ENCODE data around the gene MEIS1. TPM values are rescaled to one million over a fixed set of nuclear protein-coding genes. Genes with fewer than 3 reads are reported as not detected.

The MEIS1 gene
- total and polyA plus RNA-seq, 2 donors from 2014 or later: 7.3 to 36.7 TPM

- Histone ChIP-seq H3K4me3 (ENCODE audit: low read length in 3 of 3) (no peak overlapping the region), H3K4me1 (ENCODE audit: control insufficient read depth in 2 of 3, insufficient read depth in 2 of 3, low read depth in 1 of 3, low read length in 3 of 3) (peaks cover 0 to 4% (median 2%) of the 10 kb centered on the region in 3 donors), H3K27me3 (ENCODE audit: control insufficient read depth, insufficient read depth, low read length) (no peaks in the 10 kb centered on the region), H3K9ac (ENCODE audit: low read length in 3 of 3) (no peak overlapping the region), H3K36me3 (ENCODE audit: control insufficient read depth in 2 of 3, insufficient read depth in 3 of 3, low read length in 3 of 3) (peaks cover 0 to 6% (median 2%) of the 10 kb centered on the region in 3 donors), H3K9me3 (ENCODE audit: control insufficient read depth in 2 of 3, insufficient read depth in 1 of 3, low read length in 3 of 3) (no peaks in the 10 kb centered on the region), H3K27ac (ENCODE audit: low read depth in 2 of 2, low read length in 2 of 2) (no peak overlapping the region)
- TF ChIP-seq, protein P1, sequence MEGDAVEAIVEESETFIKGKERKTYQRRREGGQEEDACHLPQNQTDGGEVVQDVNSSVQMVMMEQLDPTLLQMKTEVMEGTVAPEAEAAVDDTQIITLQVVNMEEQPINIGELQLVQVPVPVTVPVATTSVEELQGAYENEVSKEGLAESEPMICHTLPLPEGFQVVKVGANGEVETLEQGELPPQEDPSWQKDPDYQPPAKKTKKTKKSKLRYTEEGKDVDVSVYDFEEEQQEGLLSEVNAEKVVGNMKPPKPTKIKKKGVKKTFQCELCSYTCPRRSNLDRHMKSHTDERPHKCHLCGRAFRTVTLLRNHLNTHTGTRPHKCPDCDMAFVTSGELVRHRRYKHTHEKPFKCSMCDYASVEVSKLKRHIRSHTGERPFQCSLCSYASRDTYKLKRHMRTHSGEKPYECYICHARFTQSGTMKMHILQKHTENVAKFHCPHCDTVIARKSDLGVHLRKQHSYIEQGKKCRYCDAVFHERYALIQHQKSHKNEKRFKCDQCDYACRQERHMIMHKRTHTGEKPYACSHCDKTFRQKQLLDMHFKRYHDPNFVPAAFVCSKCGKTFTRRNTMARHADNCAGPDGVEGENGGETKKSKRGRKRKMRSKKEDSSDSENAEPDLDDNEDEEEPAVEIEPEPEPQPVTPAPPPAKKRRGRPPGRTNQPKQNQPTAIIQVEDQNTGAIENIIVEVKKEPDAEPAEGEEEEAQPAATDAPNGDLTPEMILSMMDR (IDR thresholded peaks at IDR 0.05; ENCODE audit: borderline replicate concordance, extremely low read depth, insufficient read depth): no peak
- intact Hi-C loops (cut with DNase I): no loop called here
- FAIRE-seq: no peak
- no peak for DNase-seq
These were observed 25.1 kb downstream of the MEIS1 start for GRCh38 chr2:66460031-66460430.

DNA sequence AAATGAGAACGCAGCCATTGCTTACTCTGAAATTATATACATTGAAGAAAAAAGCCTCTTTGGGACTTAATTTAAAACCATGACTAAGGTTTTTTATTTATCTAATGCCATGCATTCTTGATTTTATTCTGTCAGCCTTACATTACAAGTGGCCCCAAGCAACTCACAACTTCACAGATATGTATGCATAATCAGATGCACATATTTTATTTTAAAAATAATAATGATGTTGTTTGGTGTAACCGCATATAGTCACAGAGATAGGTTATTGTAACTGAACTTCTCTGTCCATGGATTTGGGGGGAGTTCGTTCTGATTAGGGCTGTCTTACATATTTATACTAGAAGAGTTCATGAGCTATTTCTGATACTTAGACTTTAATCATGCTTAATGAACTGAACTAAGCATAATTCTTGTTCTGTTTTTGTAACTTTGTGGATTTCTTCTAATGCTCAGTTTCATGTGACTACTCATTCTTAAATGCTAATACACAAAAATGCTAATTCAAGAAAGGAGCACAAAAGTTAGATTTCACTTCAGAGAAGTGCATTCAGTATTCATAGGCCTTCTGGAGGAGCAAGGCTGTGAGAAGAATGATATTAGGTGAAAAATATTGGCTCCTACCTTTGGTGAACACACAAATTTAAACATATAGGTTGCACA lies 26.2 kb downstream of the MEIS1 start:
- DNase-seq (no peak), FAIRE-seq (no peak)
- H3K9ac ChIP-seq (ENCODE audit: low read length in 3 of 3): no peak overlapping the region
- TF ChIP-seq, protein P1 (IDR thresholded peaks at IDR 0.05; ENCODE audit: borderline replicate concordance, extremely low read depth, insufficient read depth): no peak
- H3K27me3 ChIP-seq (ENCODE audit: control insufficient read depth, insufficient read depth, low read length): no peaks in the 10 kb centered on the region
- intact Hi-C loops (cut with DNase I): no loop called here
- H3K36me3 ChIP-seq (ENCODE audit: control insufficient read depth in 2 of 3, insufficient read depth in 3 of 3, low read length in 3 of 3): peaks cover 0 to 6% (median 2%) of the 10 kb centered on the region in 3 donors
- H3K4me3 ChIP-seq (ENCODE audit: low read length in 3 of 3): no peak overlapping the region
- H3K27ac ChIP-seq (ENCODE audit: low read depth in 2 of 2, low read length in 2 of 2): no peak overlapping the region
- no peaks in the 10 kb centered on the region for H3K9me3 ChIP-seq (ENCODE audit: control insufficient read depth in 2 of 3, insufficient read depth in 1 of 3, low read length in 3 of 3)
- peaks cover 0 to 4% (median 2%) of the 10 kb centered on the region in 3 donors for H3K4me1 ChIP-seq (ENCODE audit: control insufficient read depth in 2 of 3, insufficient read depth in 2 of 3, low read depth in 1 of 3, low read length in 3 of 3)

GRCh38 chr2:66461664-66462500 lies 27.0 kb downstream of the MEIS1 start:
- no peak overlapping the region for H3K4me3 ChIP-seq (ENCODE audit: low read length in 3 of 3)
- intact Hi-C loops (cut with DNase I): no loop called here
- DNase-seq (peak in 3 of 5 donors; percentile 22 to 65 (median 62)), FAIRE-seq (no peak)
- H3K27me3 ChIP-seq (ENCODE audit: control insufficient read depth, insufficient read depth, low read length): no peaks in the 10 kb centered on the region
- no peaks in the 10 kb centered on the region for H3K9me3 ChIP-seq (ENCODE audit: control insufficient read depth in 2 of 3, insufficient read depth in 1 of 3, low read length in 3 of 3)
- no peak overlapping the region for H3K27ac ChIP-seq (ENCODE audit: low read depth in 2 of 2, low read length in 2 of 2)
- H3K4me1 ChIP-seq (ENCODE audit: control insufficient read depth in 2 of 3, insufficient read depth in 2 of 3, low read depth in 1 of 3, low read length in 3 of 3): peaks cover 0 to 4% (median 2%) of the 10 kb centered on the region in 3 donors
- TF ChIP-seq, protein P1 (IDR thresholded peaks at IDR 0.05; ENCODE audit: borderline replicate concordance, extremely low read depth, insufficient read depth): no peak
- H3K36me3 ChIP-seq (ENCODE audit: control insufficient read depth in 2 of 3, insufficient read depth in 3 of 3, low read length in 3 of 3): peaks cover 0 to 8% (median 2%) of the 10 kb centered on the region in 3 donors
- H3K9ac ChIP-seq (ENCODE audit: low read length in 3 of 3): no peak overlapping the region

Measured in kidney (tissue), 14 donors.